ENCODE measurements around the gene NPLOC4.

Gene NPLOC4

DNA sequence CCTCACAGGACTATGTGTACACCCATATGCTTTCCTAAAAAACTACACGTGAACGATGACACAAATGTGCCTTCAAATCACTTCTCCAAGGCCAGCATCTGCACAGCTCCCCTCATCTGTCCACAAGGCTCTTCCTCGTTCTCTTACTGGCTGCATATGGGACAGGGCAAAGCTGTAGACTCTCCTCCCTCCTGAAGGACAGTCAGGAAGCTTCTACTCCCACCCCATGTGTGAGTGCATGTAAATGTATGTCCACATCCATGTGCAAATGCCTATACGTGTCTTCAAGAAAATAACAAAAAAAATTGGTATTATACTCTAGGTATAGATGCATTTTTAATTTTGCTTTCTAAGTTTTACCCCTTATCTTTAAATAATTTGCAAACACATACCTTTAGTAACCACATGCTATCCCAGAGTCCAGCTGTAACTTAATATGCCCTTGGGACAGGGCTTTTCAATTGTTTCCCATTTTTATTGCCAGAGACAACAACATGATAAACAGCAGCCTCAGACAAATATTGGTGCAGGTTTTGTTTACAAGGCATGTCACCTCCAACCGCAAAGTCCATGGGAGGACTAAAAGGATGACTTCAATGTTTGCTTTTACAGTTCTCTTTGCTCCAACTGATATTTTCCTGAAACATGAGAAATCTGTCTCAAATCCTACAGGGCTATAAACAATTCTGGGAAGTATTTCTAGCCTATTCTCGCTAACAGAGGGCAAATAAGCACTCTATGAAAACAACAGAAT is 53.1 kb downstream of the NPLOC4 start:
- DNase-seq = no peak

DNA sequence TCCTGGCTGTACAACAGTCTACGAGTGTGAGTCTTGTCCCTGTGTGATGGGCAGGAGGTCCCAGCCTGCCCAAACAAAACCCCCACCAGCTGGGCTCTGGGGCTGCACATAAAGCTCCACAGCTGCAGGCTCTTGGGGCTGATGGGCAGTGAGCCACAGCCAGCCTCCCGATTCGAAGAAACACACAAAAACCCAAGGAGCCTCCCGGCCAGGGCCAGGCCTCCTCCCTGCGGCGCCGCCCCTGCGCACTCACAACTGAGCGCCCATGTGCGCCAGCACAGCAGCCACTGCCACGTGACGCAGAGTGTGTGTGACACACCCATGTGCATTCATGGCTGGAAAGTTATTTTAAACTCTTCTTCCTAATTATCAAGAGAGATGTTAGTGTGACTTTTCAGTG is 54.2 kb downstream of the NPLOC4 start:
- DNase-seq = no peak

DNA sequence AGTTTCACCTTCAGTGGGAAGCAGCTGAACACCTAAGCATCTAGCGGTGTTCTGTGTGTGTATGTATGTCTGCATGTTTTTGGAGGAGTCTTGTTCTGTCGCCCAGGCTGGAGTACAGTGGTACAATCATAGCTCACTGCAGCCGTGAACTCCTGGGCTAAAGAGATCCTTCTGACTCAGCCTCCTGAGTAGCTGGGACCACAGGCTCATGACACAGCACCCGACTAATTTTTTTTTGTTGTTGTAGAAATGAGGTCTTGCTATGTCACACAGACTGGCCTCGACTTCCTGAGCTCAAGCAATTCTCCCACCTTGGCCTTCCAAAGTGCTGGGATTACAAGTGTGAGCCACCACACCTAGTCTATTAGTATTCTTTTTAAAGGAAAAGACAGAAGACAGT is 54.6 kb downstream of the NPLOC4 start:
- no peak for DNase-seq

GRCh38 chr17:81581758-81582157 is 55.2 kb downstream of the NPLOC4 start:
- DNase-seq = no peak

GRCh38 chr17:81580481-81580880 is 56.4 kb downstream of the NPLOC4 start:
- DNase-seq = no peak

GRCh38 chr17:81579821-81580321 is 57.0 kb downstream of the NPLOC4 start:
- DNase-seq = no peak

- no peak for DNase-seq
Observed at GRCh38 chr17:81579298-81579697, 57.6 kb downstream of the NPLOC4 start.

DNA sequence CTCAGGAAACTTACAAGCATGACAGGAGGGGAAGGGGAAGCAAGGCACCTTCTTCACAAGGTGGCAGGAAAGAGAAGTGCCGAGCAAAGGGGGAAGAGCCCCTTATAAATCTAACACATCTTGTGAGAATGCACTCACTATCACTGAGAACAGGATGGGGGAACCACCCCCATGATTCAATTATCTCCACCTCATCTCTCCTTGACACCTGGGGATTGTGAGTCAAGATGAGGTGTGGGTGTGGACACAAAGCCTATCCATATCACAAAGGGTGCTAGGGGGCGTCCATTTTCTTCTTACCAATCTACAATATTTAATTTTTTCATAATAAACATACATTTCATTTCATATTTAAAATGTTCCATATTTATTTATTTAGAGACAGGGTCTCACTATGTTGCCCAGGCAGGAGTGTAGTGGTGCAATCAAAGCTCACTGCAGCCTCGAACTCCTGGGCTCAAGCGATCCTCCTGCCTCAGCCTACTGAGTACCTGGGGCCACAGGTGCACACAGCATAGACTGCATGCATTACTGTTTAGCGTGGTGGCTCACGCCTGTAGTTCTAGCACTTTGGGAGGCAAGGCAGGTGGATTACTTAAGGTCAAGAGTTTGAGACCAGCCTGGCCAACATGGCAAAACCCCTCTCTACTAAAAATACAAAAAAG is 58.2 kb downstream of the NPLOC4 start:
- no peak for DNase-seq

GRCh38 chr17:81578038-81578441 is 58.9 kb downstream of the NPLOC4 start:
- no peak for DNase-seq

GRCh38 chr17:81577278-81578000 is 59.5 kb downstream of the NPLOC4 start:
- no peak for DNase-seq

DNA sequence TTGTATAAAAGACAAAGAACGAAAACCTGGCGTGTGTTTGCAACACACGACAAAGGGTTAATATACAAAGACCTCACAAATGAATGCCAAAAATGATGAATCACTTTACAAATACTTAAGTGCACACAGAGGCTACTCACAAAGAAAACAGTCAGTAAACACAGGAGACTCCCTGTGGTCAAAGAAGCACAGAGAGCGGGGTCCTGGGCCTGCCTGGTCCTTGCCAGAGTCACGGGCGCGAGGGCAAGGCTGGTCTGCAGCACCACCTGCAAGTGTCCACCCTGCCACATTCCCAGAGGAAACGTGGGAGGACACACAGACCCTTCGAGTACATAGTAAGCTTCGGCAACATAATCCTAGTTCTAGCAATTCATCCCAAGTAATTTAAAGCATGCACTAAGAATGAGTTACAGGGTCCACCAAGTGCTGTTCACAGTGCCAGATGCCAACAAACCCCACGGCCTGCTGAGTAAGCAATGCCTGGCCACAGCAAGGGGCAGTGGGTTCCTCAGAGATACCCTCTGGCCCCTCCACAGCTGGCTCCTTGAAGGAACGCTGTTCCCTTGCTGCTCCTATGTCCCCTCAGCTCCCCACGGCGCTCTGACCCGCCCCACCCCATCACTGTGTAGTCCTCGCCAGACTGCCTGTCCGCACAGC is 60.2 kb downstream of the NPLOC4 start:
- DNase-seq = peak in 1 of 3 experiments; percentile 49

- no peak for DNase-seq
Observed at GRCh38 chr17:81575836-81576235, 61.1 kb downstream of the NPLOC4 start.

- DNase-seq = no peak
Observed at GRCh38 chr17:81574643-81574956, 62.3 kb downstream of the NPLOC4 start.

DNA sequence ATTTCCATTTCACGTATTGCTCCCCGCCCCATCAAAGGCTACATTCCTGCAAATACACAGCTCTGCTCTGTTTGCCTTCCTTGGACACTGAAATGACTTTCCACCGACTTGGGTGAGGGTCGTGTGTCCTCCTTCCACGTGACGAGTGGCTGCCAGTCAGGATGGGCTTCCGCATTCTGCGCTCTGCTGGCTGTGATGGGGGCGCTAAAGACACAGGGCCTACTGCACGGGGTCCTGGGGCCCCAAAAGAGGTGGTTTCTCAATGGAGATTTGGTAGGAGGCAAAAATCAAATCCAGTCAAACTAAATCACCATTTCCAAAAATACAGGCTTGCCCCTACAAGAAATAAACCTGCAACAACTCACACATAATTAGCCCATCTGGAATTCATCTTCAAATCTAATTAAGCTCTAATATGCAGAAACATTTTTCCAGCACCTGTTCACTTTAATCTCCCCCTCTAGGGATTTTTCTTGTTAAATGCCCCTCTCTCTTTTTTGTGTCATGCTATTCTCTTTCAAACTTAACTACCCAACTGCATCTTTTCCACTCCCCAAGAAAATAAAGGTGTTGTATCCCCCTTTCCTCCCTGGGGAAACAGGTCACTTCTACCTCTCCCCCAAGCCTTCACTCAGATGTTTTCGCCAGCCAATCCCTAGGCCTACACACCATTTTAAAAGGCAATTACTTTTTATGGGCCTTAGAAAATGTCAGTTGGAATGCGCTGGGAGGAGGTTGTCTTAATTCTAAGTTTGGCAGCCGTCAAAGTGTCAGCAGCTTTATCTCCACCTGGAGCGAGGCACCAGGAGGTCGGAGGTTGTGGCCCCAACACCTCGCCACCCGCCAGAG is 62.9 kb downstream of the NPLOC4 start:
- DNase-seq = no peak

- DNase-seq = peak in 2 of 3 experiments; percentile 10 to 71
Observed at GRCh38 chr17:81572563-81573168, 64.2 kb downstream of the NPLOC4 start.

GRCh38 chr17:81570964-81571363 is 65.9 kb downstream of the NPLOC4 start:
- no peak for DNase-seq

GRCh38 chr17:81569986-81570514 is 66.9 kb downstream of the NPLOC4 start:
- no peak for DNase-seq

DNA sequence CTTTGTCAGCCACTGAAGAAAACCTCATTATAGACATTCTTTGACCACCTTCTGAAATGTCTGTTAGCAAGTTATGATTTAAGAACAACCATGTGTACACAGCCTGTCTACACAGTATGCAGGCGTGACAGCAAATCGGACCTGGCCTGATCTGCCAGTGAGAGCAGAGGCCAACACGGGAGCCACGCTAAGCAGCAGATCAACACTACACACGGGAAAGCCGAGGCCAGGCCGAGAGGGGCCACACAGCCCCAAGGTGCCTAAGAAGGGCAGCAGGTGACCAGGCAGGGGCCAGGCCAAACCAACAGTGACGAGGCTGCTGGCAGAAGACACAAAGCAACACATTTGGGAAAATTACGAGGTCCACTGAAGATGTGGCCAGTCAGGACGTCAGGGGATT is 68.5 kb downstream of the NPLOC4 start:
- no peak for DNase-seq

- DNase-seq = no peak
Observed at GRCh38 chr17:81567191-81567590, 69.7 kb downstream of the NPLOC4 start.

GRCh38 chr17:81566461-81567126 is 70.3 kb downstream of the NPLOC4 start:
- peak; percentile 36 to 75 (median 63) for DNase-seq

- DNase-seq = no peak
Observed at GRCh38 chr17:81565231-81565630, 71.7 kb downstream of the NPLOC4 start.
